HEK293T (cell line): ENCODE results near the gene RPTOR.

ENCODE experiments used
- BHLHE40 ChIP-seq: fragments of 450-650 bp; IDR thresholded peaks from 2 replicates; pipeline ENCODE4 v1.6.1; 2016; ENCODE audit warnings: mild to moderate bottlenecking, moderate library complexity, borderline replicate concordance
- ELF4 ChIP-seq: fragments of 450-650 bp; IDR thresholded peaks from 2 replicates; pipeline ENCODE4 v1.6.1; 2017; ENCODE audit warnings: antibody characterized with exemption
- FOXK2 ChIP-seq: fragments of 450-650 bp; IDR thresholded peaks from 2 replicates; pipeline ENCODE4 v1.6.1; 2016; ENCODE audit warnings: mild to moderate bottlenecking
- FOXM1 ChIP-seq: fragments of 450-650 bp; IDR thresholded peaks from 2 replicates; pipeline ENCODE4 v1.6.1; 2017; ENCODE audit warnings: mild to moderate bottlenecking, borderline replicate concordance
- L3MBTL2 ChIP-seq: fragments of 450-650 bp; conservative IDR thresholded peaks from 2 replicates; pipeline ENCODE4 v1.6.1; 2016; ENCODE audit warnings: mild to moderate bottlenecking
- LEF1 ChIP-seq: fragments of 450-650 bp; IDR thresholded peaks from 2 replicates; pipeline ENCODE4 v1.6.1; 2017; ENCODE audit warnings: mild to moderate bottlenecking, borderline replicate concordance
- NFRKB ChIP-seq: fragments of 450-650 bp; IDR thresholded peaks from 2 replicates; pipeline ENCODE4 v1.6.1; 2016; ENCODE audit warnings: mild to moderate bottlenecking, moderate library complexity
- SP1 ChIP-seq: fragments of 450-650 bp; IDR thresholded peaks from 2 replicates; pipeline ENCODE4 v1.6.1; 2017
- SUZ12 ChIP-seq: fragments of 450-650 bp; IDR thresholded peaks from 2 replicates; pipeline ENCODE4 v1.6.1; 2016; ENCODE audit warnings: mild to moderate bottlenecking
- TARDBP ChIP-seq: fragments of 450-650 bp; IDR thresholded peaks from 2 replicates; pipeline ENCODE4 v1.6.1; 2016
- ZNF384 ChIP-seq: fragments of 450-650 bp; IDR thresholded peaks from 2 replicates; pipeline ENCODE4 v1.6.1; 2016
- TF ChIP-seq, protein P1 (sequence below): fragments of 450-650 bp; IDR thresholded peaks from 2 replicates; pipeline ENCODE4 v1.6.1; 2016

DNA sequence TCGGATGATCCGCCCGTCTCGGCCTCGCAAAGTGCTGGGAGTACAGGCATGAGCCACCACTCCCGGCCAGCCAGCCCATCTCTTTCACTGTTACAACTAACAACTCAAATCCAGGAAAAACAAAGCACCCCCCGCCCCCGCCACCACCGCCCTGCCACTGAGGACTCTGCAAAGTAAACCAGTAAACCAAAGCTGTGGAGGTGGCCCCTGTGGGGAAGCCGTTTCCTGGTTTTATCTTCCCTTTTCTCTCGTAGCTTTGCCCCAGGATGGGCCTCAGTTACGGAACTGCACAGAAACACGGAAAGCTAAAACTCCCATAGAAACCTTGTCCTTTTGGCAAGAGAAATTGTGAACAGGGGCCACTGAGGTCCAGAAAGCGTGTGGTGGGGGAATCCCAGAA, 464.5 kb downstream of the RPTOR start:
- TF ChIP-seq SP1 (no peak), FOXK2 (no peak), BHLHE40 (no peak), LEF1 (no peak), TARDBP (no peak), ELF4 (no peak), NFRKB (no peak), FOXM1 (no peak), ZNF384 (no peak), L3MBTL2 (no peak), SUZ12 (no peak)
- TF ChIP-seq, protein P1, sequence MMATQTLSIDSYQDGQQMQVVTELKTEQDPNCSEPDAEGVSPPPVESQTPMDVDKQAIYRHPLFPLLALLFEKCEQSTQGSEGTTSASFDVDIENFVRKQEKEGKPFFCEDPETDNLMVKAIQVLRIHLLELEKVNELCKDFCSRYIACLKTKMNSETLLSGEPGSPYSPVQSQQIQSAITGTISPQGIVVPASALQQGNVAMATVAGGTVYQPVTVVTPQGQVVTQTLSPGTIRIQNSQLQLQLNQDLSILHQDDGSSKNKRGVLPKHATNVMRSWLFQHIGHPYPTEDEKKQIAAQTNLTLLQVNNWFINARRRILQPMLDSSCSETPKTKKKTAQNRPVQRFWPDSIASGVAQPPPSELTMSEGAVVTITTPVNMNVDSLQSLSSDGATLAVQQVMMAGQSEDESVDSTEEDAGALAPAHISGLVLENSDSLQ: no peak
